ENCODE measurements around the gene RPS6KC1. TPM values are rescaled to one million over a fixed set of nuclear protein-coding genes. Genes with fewer than 3 reads are reported as not detected.
"Not testable (repeated sequence)": the region's sequence is repeated elsewhere in the genome, so short reads cannot be mapped to it uniquely, and the experiment has no call there.

RPS6KC1 gene
- total RNA-seq, 2 donors from 2014 or later = 13.7 to 48.5 TPM

DNA sequence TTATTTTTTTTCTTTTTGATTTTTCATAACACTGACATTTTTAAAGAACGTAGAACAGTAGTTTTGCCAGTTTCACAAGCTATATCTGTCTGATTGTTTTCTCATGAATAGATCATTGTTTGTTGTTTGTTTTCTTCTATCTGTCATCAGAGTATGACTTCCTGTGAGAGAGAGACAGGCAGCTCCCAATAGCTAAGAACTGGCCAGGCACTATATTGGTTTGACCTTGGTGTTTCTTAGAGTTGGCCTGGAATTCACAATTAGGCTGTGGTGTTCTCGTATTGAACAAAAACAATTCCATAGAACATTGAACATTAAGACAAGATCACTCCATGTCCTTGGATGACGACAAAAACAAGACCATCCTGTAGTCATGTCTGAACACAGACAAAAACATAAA, 43.4 kb downstream of the RPS6KC1 start:
- H3K4me1 ChIP-seq = no peaks in the 10 kb centered on the region
- no peak overlapping the region for H3K4me3 ChIP-seq
- WGBS, 2 donors = 69 to 73% methylated on average over 3 of the region's 3 CpGs
- no peak for ATAC-seq
- H3K27me3 ChIP-seq = no peaks in the 10 kb centered on the region
- no peak overlapping the region for H3K27ac ChIP-seq
- no peak for DNase-seq
- no peak for TF ChIP-seq POLR2A (IDR thresholded peaks at IDR 0.05)
- TF ChIP-seq, protein P1, sequence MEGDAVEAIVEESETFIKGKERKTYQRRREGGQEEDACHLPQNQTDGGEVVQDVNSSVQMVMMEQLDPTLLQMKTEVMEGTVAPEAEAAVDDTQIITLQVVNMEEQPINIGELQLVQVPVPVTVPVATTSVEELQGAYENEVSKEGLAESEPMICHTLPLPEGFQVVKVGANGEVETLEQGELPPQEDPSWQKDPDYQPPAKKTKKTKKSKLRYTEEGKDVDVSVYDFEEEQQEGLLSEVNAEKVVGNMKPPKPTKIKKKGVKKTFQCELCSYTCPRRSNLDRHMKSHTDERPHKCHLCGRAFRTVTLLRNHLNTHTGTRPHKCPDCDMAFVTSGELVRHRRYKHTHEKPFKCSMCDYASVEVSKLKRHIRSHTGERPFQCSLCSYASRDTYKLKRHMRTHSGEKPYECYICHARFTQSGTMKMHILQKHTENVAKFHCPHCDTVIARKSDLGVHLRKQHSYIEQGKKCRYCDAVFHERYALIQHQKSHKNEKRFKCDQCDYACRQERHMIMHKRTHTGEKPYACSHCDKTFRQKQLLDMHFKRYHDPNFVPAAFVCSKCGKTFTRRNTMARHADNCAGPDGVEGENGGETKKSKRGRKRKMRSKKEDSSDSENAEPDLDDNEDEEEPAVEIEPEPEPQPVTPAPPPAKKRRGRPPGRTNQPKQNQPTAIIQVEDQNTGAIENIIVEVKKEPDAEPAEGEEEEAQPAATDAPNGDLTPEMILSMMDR (IDR thresholded peaks at IDR 0.05) = no peak
- no peaks in the 10 kb centered on the region for H3K9me3 ChIP-seq
- intact Hi-C loops (cut with DNase I) = no loop called here
- no peaks in the 10 kb centered on the region for H3K36me3 ChIP-seq (replicated peaks in 1 of 2; ENCODE audit: insufficient read depth in 1 of 2, low read depth in 2 of 2)

GRCh38 chr1:213095467-213095866, 44.4 kb downstream of the RPS6KC1 start:
- TF ChIP-seq POLR2A (IDR thresholded peaks at IDR 0.05) = no peak
- TF ChIP-seq, protein P1 (IDR thresholded peaks at IDR 0.05) = no peak
- DNase-seq (no peak), ATAC-seq (no peak)
- Histone ChIP-seq H3K27me3 (no peaks in the 10 kb centered on the region), H3K4me3 (no peak overlapping the region), H3K27ac (no peak overlapping the region), H3K4me1 (no peaks in the 10 kb centered on the region), H3K9me3 (no peaks in the 10 kb centered on the region), H3K36me3 (replicated peaks in 1 of 2; ENCODE audit: insufficient read depth in 1 of 2, low read depth in 2 of 2) (no peaks in the 10 kb centered on the region)
- intact Hi-C loops (cut with DNase I) = no loop called here
- 90 to 96% methylated on average over 1 of the region's 1 CpG for WGBS, 2 donors

GRCh38 chr1:213099682-213100399, 48.8 kb downstream of the RPS6KC1 start:
- ATAC-seq = no peak
- 69 to 80% methylated on average over 4 of the region's 4 CpGs for WGBS, 2 donors
- no peak for TF ChIP-seq POLR2A (IDR thresholded peaks at IDR 0.05)
- TF ChIP-seq, protein P1 (IDR thresholded peaks at IDR 0.05) = no peak
- H3K27ac ChIP-seq = no peak overlapping the region
- intact Hi-C loops (cut with DNase I) = no loop called here
- no peaks in the 10 kb centered on the region for H3K27me3 ChIP-seq
- H3K4me3 ChIP-seq = no peak overlapping the region
- no peaks in the 10 kb centered on the region for H3K36me3 ChIP-seq (replicated peaks in 1 of 2; ENCODE audit: insufficient read depth in 1 of 2, low read depth in 2 of 2)
- no peak for DNase-seq
- no peaks in the 10 kb centered on the region for H3K4me1 ChIP-seq
- H3K9me3 ChIP-seq = no peaks in the 10 kb centered on the region

- DNase-seq; H3K27me3 ChIP-seq; intact Hi-C loops (cut with DNase I); H3K27ac ChIP-seq; ATAC-seq; H3K4me1 ChIP-seq; H3K36me3 ChIP-seq (replicated peaks in 1 of 2; ENCODE audit: insufficient read depth in 1 of 2, low read depth in 2 of 2); H3K9me3 ChIP-seq; H3K4me3 ChIP-seq: not testable (repeated sequence)
- WGBS, 2 donors = 93 to 98% methylated on average over 4 of the region's 4 CpGs
Measured at GRCh38 chr1:213100565-213100964, 49.5 kb downstream of the RPS6KC1 start.

DNA sequence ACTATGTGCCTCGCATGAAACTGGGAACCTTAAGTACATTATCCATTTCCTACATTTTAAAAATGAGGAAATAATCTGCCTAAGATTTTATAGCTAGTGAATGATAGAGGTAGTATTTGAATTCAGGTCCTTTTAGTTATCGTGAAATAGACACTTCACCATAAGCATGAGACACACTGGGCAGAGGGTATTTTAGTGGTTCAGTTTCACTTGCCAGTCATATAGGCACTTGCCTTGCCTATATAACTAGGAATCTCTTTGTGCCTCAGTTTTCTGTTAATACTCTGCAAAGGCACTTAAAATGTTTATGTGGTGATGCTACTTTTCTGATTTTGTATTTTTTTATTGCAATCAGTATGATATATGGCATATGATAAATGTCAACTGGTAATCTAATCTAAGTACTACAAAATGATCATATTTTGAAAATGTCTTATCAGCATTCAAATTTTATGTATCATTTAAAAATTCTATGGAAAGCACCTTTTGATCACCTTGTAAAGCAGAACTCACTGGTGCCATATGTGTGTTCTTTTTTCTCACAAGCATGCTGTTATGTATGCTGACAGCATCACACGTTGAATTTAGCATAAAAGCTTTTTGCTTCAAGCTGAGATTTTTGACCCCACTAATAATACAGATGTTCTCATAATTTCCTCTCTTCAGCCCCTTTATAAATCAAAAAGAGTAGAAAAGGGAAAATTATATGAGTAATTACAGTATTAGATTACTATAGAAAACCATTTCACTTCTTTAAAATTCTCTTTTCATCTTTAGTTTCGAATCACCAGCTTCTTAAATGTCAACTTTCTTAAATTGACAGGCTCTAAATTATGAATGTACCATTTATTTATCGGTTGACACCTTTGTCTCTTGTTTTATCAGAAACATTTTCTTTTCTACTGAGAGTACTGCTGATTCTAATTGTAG, 52.6 kb downstream of the RPS6KC1 start:
- intact Hi-C loops (cut with DNase I) = no loop called here
- Histone ChIP-seq H3K4me1 (no peaks in the 10 kb centered on the region), H3K27me3 (no peaks in the 10 kb centered on the region), H3K36me3 (replicated peaks in 1 of 2; ENCODE audit: insufficient read depth in 1 of 2, low read depth in 2 of 2) (no peaks in the 10 kb centered on the region), H3K27ac (no peak overlapping the region), H3K4me3 (no peak overlapping the region), H3K9me3 (no peaks in the 10 kb centered on the region)
- ATAC-seq = no peak
- DNase-seq = no peak
- 71 to 78% methylated on average over 5 of the region's 5 CpGs for WGBS, 2 donors
- TF ChIP-seq, protein P1 (IDR thresholded peaks at IDR 0.05) = no peak
